ENCODE results near the gene GIMAP6.
"Not testable (repeated sequence)": the region's sequence is repeated elsewhere in the genome, so short reads cannot be mapped to it uniquely, and the experiment has no call there.

GIMAP6 gene

GRCh38 chr7:150631866-150632864, at the start of gene GIMAP6:
TSS of gene GIMAP6 (minus strand) at chr7:150632385. CDS start at chr7:150630142, 2,243 bp downstream.
- DNase-seq (ENCODE audit: low spot score): no peak

DNA sequence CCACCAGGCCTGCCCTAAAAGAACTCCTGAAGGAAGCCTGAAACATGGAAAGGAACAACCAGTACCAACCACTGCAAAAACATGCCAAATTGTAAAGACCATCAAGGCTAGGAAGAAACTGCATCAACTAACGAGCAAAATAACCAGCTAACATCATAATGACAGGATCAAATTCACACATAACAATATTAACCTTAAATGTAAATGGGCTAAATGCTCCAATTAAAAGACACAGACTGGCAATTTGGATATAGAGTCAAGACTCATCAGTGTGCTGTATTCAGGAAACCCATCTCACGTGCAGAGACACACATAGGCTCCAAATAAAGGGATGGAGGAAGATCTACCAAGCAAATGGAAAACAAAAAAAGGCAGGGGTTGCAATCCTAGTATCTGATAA, 48.2 kb upstream of the GIMAP6 start:
- not testable (repeated sequence) for DNase-seq (ENCODE audit: low spot score)

DNA sequence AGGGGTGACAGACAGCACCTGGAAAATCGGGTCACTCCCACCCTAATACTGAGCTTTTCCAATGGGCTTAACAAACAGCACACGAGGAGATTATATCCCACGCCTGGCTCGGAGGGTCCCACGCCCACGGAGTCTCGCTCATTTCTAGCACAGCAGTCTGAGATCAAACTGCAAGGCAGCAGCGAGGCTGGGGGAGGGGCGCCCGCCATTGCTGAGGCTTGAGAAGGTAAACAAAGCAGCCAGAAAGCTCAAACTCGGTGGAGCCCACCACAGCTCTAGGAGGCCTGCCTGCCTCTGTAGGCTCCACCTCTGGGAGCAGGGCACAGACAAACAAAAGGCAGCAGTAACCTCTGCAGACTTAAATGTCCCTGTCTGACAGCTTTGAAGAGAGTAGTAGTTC, 46.4 kb upstream of the GIMAP6 start:
- DNase-seq (ENCODE audit: low spot score): not testable (repeated sequence)

- DNase-seq (ENCODE audit: low spot score): not testable (repeated sequence)
Observed at GRCh38 chr7:150676854-150677253, 44.7 kb upstream of the GIMAP6 start.

- not testable (repeated sequence) for DNase-seq (ENCODE audit: low spot score)
Observed at GRCh38 chr7:150676276-150676675, 44.1 kb upstream of the GIMAP6 start.

DNA sequence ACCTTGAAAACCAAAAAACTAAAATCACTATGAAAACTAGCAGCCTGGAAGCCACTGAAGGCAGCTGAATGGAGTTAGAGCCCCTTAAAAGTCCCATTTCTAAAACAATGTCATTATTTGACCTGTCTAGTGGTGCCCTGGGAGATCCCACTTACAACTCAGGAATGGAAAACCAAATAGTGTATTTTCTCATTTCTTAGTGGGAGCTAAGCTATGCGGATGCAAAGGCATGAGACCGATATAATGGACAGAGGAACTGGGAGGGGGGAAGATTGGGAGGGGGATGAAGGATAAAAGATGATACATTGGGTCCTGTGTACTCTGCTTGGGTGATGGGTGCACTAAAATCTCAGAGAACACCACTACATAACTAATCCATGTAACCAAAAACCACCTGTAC, 43.5 kb upstream of the GIMAP6 start:
- DNase-seq (ENCODE audit: low spot score): no peak

GRCh38 chr7:150671798-150672585, 39.8 kb upstream of the GIMAP6 start:
- DNase-seq (ENCODE audit: low spot score): not testable (repeated sequence)

- no peak for DNase-seq (ENCODE audit: low spot score)
Observed at GRCh38 chr7:150668977-150669376, 36.8 kb upstream of the GIMAP6 start.

DNA sequence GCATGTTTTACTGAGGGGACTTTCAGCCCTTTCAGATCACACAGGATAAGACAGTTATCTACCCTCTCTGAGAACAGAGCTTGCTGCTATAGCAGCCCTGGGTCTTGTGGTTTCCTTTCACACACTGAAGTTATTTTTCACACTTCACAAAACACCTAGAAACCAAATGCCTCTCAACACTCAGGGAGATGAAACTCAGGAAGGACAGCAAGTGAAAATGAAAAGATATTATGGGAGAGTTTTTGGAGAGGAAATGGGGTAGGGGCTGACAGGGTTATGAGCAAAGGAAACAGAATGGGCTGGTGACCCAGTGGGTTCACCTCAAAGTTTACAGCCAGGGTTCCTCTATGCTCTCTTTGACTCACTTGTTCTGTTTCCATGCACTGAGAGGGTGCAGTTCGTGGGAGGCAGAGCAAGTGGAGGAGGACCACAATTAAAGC, 36.3 kb upstream of the GIMAP6 start:
- no peak for DNase-seq (ENCODE audit: low spot score)

DNA sequence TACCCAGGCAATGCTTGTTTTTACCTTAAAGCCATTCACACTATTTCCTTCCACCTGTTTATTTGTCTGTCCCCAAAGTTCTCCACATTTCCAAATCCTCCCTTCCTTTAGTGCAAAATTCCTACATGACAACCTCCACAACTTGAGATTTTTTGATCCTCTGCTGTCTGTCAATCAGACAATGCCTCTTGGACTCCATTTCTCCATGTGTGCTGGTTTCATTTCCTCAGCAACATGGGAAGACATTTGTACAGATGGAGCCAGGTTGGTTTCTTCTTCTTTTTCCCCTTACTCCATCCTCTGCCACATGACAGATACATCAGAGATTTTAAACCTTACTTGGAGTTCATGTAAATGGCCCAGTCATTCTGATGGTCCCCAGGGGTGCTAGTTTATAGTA, 34.2 kb upstream of the GIMAP6 start:
- DNase-seq (ENCODE audit: low spot score): no peak

GRCh38 chr7:150665896-150666295, 33.7 kb upstream of the GIMAP6 start:
- DNase-seq (ENCODE audit: low spot score): no peak

- no peak for DNase-seq (ENCODE audit: low spot score)
Observed at GRCh38 chr7:150665089-150665748, 33.0 kb upstream of the GIMAP6 start.

DNA sequence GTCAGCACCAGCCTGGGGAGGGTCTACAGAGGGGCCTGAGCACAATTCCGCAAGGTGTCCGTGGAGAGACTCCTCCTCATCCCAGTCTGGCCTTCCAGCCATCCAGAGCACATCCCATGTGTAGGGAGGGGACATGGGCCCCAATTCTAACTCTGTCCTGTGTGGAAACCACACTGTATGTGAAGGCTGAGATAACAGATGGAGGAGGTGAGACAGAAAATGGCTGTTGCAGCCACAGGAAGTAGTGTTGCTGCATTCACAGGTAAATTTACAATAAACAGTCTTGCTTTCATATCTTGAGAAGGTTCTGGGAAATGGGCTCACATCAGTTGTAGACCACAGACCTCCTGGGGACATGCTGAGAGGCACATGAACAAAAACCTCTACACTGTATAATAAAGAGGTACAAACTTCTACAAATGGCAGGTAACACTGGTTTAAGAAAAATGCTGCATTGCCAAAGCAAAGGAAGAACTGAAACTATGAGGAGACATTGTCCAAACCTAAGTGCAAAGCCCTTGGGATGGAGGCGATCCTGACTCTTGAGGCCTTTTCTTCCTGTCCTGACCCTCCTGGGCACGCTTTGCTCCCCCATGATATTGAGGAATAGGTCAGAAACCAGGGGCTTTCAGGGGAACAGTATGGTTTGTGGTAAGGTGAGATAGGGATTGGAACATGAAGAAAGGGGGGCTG, 31.8 kb upstream of the GIMAP6 start:
- DNase-seq (ENCODE audit: low spot score): no peak

DNA sequence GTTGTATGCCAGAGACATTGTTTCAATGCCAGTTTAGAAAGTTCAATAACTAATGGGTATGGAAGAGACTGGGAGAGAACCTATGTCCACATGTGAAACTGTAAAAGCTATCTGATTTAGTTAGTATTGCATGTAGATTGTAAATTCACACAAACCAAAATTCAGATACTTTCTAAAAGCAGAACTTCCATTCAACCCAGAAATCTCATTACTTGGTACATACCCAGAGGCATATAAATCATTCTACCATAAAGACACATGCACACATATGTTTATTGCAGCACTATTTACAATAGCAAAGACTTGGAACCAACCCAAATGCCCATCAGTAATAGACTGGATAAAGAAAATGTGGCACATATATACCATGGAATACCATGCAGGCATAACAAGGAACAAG, 30.6 kb upstream of the GIMAP6 start:
- DNase-seq (ENCODE audit: low spot score): not testable (repeated sequence)

DNA sequence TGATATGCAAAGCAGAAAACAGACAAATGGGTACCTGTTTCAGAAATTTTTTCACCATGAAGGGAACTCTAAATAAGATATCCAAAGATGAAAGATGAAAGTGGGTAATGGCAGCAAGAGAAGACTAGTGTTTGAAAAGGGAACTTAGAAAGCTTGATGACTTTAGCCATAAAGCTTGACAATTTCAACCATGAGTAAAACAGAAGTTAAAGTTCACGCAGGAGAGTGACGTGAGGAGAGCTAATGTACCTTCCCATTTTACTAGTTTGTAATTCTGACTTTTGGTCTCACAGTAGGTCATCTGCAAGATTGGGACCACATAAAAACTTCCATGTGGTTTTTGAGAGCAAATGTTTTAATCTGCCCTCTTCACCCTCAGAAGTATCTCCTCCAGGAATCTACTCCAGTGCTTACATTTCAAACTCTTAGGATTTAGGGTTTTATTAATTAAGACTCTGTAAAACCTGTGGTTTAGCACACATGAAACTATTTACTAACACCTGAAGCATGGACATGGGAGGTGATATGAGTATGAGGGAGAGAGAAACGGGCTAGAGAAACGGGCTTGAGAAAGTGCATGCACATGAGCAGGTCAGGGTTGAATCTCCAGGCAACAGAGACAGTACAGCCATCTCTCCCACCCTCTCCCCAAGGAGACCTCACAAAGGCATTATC, 28.9 kb upstream of the GIMAP6 start:
- no peak for DNase-seq (ENCODE audit: low spot score)

GRCh38 chr7:150657526-150657925, 25.3 kb upstream of the GIMAP6 start:
- DNase-seq (ENCODE audit: low spot score): no peak

DNA sequence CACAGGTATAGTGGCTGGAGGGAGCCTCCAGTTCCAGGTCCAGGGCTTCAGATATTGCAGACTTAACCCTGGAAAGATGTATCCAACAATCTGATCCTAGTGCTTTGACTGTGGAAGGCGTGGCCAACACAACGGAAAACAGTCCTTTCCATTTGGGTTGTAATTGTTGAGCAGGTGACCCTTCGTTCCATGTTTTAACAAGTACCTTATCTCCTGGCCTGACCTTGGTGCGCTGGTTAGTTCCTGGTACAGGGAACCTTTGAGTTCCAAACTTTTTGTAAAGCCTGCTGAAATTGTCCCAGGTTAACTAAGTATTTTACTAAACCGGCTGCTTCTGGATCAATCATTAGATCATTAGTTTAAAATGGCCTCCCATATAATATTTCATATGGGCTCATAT, 23.9 kb upstream of the GIMAP6 start:
- no peak for DNase-seq (ENCODE audit: low spot score)

- no peak for DNase-seq (ENCODE audit: low spot score)
Observed at GRCh38 chr7:150654692-150655091, 22.5 kb upstream of the GIMAP6 start.

- DNase-seq (ENCODE audit: low spot score): no peak
Observed at GRCh38 chr7:150649080-150649385, 16.8 kb upstream of the GIMAP6 start.

- DNase-seq (ENCODE audit: low spot score): no peak
Observed at GRCh38 chr7:150648353-150649079, 16.3 kb upstream of the GIMAP6 start.
